HG03139 (cell line): ENCODE data around the gene ZNF786.
"Not testable (repeated sequence)": the region's sequence is repeated elsewhere in the genome, so short reads cannot be mapped to it uniquely, and the experiment has no call there.

Experiments
- ATAC-seq: cut with Tn5 transposase; IDR thresholded peaks from one replicate; pipeline ENCODE4 v1.9.1; 2021; ENCODE audit not compliant: unreplicated experiment

Gene ZNF786

DNA sequence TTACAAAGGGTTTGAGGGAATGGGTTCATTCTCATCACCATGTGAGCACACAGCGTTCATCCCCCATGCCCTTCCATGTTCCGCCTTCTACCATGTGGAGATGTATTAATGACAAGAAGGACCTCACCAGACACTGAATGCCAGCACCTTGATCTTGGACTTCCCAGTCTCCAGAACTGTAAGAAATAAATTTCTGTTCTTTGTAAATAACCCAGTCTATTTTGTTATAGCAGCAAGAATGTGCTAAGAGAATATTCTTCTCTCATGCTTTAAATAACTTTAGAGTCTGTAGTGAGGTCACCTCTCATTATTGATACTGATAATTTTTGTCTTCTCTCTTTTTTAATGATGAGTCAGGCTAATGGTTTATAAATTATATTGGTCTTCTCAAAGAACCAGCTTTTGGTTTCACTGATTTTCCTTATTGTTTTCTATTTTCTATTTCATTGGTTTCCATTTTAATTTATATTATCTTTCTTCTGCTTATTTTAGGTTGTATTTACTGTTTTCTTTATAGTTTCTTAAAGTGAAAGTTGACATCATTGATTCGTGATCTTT lies 59.1 kb downstream of the ZNF786 start:
- no peak for ATAC-seq

DNA sequence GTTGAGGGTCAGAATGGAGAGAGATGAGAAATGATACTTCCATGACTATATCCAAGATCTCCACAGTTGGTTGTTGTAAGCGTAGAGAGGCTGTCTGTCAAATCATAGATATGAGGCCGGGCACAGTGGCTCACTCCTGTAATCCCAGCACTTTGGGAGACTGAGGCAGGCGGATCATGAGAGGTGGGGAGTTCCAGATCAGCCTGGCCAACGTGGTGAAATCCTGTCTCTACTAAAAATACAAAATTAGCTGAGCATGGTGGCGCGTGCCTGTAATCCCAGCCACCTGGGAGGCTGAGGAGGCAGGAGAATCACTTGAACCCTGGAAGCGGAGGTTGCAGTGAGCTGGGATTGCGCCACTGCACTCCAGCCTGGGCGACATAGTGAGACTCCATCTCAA lies 60.1 kb downstream of the ZNF786 start:
- not testable (repeated sequence) for ATAC-seq

DNA sequence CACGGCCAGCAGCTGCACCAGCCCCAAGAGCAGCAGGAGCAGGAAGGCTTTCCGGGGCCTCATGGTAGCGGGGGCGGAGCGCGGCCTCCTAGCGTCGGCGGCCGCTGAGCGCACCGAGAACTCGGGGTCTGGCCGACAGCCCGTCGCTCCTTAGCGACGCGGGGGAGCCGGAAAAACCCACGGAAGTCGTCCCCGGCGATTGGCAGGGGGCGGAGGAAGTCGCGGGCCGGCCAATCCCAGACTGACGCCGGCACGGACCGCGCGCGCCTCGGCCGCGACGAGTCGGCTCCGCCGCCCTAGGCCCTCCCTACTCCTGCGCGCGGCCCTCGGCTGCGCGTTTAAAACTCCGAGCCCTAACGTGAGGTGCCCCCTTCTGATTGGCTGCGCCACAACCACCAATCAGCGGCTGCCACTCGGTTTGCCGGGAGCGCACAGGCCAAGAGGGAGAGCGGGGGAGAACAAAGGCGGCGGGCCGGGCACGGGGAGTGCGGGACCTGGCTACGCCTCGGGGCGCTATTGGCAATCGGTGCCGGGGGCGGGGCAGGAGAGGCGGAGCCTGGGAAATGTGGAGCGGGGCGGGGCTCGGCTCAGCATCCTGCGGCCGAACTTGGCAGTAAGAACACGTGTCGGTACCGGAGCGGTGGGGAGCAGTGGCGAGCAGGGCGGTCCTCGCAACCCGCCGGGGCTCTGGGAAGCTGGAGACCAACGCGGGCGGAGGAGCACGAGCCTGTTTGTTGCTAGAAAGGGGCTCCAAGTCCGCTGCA lies 62.0 kb downstream of the ZNF786 start, which contains the start of gene PDIA4:
PDIA4 (minus strand) TSS at position 160 of the 764 bp plus-strand sequence; CDS start at position 63, 97 bp downstream.
- peak; percentile 88 for ATAC-seq

DNA sequence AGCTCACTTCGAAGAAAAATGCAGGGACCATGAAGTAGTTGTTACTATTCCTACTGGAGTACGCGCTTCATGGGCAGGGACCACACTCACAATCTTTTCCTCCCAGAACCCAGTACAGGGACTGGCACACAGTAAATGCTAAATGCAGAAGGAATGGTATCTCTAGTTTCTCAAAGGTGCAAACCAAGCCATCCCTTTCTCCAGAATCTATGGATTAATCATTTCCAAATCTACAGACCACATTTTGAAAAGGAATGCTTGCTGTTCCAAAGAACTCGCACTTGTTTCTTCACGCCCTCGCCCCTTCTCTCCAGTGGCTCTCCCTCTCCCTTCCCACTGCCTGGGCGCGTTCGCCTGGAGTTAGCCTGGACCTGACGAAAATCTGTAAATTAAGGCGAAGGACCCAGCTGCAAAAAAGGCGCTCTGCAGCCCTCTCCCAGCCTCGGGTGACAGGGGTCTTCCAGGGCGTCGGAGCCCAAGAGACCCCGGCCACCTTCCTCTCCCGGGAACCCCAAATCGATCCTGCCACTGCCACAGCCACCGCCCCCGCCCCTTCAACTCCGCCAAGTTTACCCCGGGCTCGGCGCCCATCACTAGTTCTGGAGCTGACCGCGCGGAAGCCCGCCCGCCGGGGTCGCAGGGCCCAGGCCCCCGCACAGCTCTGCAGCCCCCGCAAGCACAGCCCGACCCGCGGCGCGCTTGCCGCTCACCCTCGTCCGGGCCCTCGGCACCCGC lies 62.7 kb downstream of the ZNF786 start:
- no peak for ATAC-seq

DNA sequence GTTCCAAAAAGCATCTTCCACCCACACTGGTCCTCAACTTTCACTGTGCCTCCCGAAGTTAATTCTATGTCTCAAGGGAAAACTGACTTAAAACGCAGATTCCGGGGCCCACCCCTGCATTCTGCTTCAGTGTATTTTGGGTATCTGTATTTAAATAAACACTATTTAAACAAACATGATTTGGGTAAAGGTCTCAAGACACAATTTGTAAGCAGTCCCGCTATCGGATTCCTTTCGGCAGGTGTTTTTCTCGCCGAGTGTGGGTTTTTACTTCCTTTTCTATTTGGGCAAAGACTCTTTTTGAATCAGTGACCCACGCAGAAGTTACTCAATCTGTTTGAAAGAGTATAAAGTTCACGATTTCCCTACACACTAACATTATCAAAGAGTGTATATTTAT lies 63.5 kb downstream of the ZNF786 start:
- ATAC-seq, result no peak

DNA sequence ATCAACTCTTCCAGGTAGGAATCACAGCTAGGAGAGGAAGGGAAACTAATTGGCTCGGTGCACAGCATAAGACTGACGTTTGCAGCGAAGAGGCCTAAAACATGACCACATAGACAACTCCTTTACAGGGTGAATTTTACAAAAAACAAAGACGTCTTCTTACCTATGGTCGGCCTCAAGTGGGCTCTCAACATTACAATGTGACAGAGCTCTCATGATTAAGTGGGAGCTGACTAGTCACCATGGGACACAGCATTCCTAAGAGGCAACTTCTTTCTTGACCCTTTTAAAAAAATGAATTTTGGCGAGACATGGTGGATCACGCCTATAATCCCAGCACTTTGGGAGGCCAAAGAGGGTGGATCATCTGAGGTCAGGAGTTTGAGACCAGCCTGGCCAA lies 66.9 kb downstream of the ZNF786 start:
- ATAC-seq, result no peak

DNA sequence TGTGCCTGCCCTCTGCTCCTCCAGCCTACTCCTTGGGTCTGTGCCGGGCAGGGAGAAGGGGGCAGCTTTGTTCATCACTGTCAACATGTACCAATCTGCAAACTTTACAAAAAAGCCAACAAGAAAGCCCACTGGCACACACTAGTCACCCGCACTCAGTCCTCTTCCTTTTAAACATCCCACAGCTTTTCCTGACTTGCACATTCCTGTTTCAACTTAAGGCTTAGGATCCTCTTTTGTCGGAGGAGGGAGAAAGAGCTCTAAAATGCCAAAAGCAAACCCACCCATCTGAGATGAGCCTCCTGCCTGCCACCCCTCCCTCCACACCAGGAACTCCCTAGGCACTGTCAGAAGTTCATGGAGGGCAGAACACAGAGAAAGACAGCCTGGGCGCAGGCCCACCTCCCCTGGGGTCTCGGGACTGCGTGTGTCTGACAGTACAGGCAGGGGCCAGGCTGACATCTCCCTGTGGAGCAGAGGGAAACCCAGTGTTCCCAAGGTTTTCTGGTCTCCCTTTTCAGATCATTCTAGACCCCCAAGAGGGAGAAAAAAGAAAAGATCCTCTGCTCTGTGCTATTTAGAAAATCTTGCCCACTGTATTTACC lies 67.7 kb downstream of the ZNF786 start:
- no peak for ATAC-seq

DNA sequence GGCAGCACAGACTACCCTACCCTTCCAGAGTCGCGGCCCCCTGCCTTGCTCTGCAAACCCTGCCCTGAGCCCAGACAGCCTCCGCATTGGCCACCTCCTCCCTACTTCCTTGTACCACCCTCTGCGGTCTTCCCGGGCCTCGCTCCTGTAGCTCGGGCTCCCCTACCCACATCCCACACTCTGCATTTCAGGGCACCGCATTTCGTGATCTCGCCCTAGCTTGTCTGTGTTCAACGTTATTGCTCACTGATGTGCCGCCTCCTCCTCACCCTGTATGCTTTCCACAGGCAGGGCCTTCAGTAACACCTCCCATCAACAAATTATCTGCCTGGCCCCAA lies 68.8 kb downstream of the ZNF786 start:
- no peak for ATAC-seq

DNA sequence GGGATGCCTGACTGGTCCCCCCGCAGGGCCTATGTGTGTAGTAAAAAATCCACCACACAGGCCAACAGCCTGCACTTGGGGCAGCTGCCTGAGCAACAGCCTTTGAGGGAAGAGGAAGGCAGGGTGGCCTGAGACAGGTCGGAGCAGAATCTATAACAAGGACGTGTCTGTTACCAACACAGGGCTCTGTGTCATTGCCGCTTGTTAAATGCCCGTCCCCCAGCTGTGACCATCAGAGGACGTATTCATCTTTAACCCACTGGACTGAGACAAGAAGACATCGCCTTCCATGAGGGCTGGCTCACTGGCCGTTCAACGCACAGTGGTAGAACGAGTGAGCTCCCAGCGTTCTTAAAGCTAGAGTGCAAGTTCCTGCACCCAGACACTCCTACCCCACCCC lies 70.0 kb downstream of the ZNF786 start:
- no peak for ATAC-seq
